CD4-positive, alpha-beta T cell treated with Interleukin-21 for 1 hour (primary cell): ENCODE data around the gene SIK1.
"Not testable (repeated sequence)": the region's sequence is repeated elsewhere in the genome, so short reads cannot be mapped to it uniquely, and the experiment has no call there.

Experiments used
- DNase-seq: peaks from one replicate; pipeline ENCODE4 v3.0.0-alpha.2; 2020

The SIK1 gene

GRCh38 chr21:43439316-43440075, 12.6 kb upstream of the SIK1 start:
- DNase-seq: not testable (repeated sequence)

GRCh38 chr21:43436272-43436671, 9.3 kb upstream of the SIK1 start:
- not testable (repeated sequence) for DNase-seq

GRCh38 chr21:43433340-43434136, 6.6 kb upstream of the SIK1 start:
- DNase-seq: not testable (repeated sequence)

- DNase-seq: not testable (repeated sequence)
Measured at GRCh38 chr21:43430830-43431416, 4.0 kb upstream of the SIK1 start.

- DNase-seq: not testable (repeated sequence)
Measured at GRCh38 chr21:43428964-43429363, 2.0 kb upstream of the SIK1 start.

- DNase-seq: not testable (repeated sequence)
Measured at GRCh38 chr21:43427242-43427559, 270 bp upstream of the SIK1 start.

- DNase-seq: not testable (repeated sequence)
Measured at GRCh38 chr21:43426004-43426403, 927 bp downstream of the SIK1 start.

GRCh38 chr21:43419475-43419874, 7.5 kb downstream of the SIK1 start:
- not testable (repeated sequence) for DNase-seq

- DNase-seq: not testable (repeated sequence)
Measured at GRCh38 chr21:43414576-43414975, 12.4 kb downstream of the SIK1 start.

- DNase-seq: not testable (repeated sequence)
Measured at GRCh38 chr21:43412020-43412788, 14.7 kb downstream of the SIK1 start.

- DNase-seq: not testable (repeated sequence)
Measured at GRCh38 chr21:43410456-43411068, 16.4 kb downstream of the SIK1 start.

- DNase-seq: not testable (repeated sequence)
Measured at GRCh38 chr21:43407139-43407538, 19.8 kb downstream of the SIK1 start.

- DNase-seq: not testable (repeated sequence)
Measured at GRCh38 chr21:43404450-43404849, 22.5 kb downstream of the SIK1 start.

- not testable (repeated sequence) for DNase-seq
Measured at GRCh38 chr21:43403651-43404430, 23.1 kb downstream of the SIK1 start.

- not testable (repeated sequence) for DNase-seq
Measured at GRCh38 chr21:43401125-43401524, 25.8 kb downstream of the SIK1 start.

GRCh38 chr21:43399595-43400015, 27.3 kb downstream of the SIK1 start:
- DNase-seq: not testable (repeated sequence)

GRCh38 chr21:43399136-43399535, 27.8 kb downstream of the SIK1 start:
- DNase-seq: not testable (repeated sequence)

- DNase-seq: not testable (repeated sequence)
Measured at GRCh38 chr21:43398533-43398932, 28.4 kb downstream of the SIK1 start.

- not testable (repeated sequence) for DNase-seq
Measured at GRCh38 chr21:43398000-43398399, 28.9 kb downstream of the SIK1 start.

- DNase-seq: not testable (repeated sequence)
Measured at GRCh38 chr21:43397439-43397808, 29.5 kb downstream of the SIK1 start.

- DNase-seq: not testable (repeated sequence)
Measured at GRCh38 chr21:43396788-43397438, 30.0 kb downstream of the SIK1 start.
